GM21367 (cell line): ENCODE measurements around the gene ALOXE3.

Source experiments
- ATAC-seq: cut with Tn5 transposase; IDR thresholded peaks from one replicate; pipeline ENCODE4 v1.9.1; 2021; ENCODE audit not compliant: unreplicated experiment

Gene ALOXE3

DNA sequence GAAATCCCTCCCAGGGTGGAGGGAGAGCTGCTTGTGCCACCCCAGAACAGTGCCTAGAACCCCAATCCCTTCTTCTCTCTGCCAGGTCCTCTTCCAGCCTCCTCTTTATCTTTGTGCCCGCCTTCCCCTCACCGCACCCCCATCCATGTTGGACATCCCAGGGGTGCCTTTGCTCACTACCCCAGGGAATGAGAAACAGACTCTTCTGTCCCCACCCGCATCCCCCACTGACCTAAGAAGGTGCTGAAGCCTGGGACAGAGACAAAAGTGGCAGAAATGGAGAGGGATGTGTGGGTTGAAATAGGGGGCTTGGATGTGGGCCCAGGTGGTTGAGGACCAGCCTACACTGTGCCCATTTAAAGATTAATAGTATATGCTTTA lies 62.5 kb downstream of the ALOXE3 start:
- no peak for ATAC-seq

DNA sequence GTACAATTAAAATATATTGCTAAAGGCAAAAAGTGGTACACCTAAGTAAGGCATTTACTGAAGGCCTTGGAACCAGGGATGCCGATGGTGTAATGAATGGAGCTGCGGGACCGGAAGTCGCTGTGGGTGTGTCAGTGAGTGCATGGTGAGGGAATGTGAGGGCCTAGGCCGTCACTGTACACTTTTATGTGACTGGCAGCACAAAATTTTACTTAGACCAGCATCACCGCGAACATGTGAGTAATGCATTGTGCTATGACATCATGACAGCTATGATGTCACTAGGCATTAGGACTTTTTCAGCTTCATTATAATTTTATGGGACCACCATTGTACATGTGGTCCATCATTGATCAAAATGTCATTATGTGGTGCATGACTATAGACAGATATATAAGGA lies 64.7 kb downstream of the ALOXE3 start:
- no peak for ATAC-seq

DNA sequence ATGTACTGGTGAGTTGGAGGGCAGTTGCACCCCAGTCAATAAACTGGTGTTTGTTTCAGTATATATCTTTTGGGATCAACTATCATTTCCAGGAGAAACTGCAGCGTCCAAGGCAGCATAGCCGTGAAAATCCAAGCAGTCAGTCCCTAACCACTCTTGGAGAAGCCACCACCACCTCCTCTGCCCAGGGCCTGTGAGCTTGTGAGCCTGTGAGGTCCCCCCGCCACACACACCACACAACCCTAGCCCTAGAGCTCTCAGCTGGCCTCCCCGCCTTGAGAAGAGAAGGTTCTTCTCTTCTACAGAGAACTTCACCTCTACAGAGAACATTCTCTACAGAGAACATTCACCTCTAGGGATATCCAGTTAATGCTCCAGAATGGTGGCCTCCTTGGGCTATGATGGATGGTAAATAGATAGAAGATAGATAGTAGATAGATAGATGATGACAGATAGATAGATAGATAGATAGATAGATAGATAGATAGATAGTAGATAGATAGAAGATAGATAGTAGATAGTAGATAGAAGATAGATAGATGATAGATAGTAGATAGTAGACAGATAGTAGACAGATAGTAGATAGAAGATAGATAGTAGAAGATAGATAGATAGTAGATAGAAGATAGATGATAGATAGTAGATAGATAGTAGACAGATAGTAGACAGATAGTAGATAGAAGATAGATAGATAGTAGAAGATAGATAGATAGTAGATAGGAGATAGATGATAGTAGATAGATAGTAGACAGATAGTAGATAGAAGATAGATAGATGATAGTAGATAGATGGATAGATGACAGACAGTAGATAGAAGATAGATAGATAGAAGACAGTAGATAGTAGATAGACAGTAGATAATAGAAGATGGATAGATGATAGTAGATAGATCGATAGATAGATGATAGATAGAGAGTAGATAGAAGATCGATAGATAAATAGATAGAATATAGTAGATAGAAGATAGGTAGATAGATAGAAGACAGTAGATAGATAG lies 65.8 kb downstream of the ALOXE3 start:
- ATAC-seq: no peak

DNA sequence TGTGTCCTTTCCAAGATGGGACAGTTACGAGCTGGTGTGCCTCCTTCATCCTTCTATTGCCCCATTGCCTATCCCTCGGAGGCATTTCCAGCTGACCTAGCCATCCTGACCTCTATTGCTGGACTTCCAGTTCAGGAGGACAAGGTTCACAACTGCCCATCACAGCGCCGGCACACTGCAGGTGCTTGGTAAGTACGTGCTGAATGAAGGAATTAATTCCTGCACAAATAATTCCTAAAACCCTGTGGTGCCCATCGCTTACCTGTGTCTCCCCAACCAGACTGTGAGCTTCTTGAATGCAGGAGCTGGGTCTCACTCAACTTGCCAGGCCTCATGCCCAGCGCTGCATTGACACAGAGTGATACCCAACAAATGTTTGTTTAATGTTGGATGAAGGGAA lies 66.5 kb downstream of the ALOXE3 start:
- ATAC-seq: no peak

DNA sequence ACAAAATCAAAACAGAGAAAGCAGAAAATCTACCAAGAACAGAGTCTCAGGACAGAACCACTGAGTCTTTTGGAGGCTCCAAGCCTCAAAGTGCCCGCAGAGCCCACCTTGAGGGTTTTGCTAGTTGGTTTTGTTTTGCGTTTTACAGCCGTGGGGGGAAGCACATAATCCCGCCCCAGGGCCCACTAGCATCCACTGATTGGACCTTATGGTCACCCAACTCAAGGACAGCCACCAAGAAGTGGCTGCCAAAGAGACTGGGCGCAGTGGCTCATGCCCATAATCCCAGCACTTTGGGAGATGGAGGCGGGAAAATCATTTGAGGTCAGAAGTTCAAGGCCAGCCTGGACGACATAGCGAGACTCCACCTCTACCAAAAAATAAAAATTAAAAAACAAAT lies 69.6 kb downstream of the ALOXE3 start:
- ATAC-seq: no peak

DNA sequence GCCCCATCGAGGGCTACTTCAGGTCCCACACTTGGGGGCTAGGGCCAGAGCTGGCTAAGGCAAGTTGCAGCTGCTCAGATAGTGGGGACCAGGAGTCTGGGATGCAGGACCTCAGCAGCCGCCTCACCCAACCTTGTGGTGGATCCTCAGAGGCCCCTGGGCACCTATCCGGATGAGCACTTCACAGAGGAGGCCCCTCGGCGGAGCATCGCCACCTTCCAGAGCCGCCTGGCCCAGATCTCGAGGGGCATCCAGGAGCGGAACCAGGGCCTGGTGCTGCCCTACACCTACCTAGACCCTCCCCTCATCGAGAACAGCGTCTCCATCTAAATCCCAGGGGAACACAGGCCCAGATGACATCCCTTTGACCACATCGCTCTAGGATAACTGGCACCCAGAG lies 70.1 kb downstream of the ALOXE3 start:
- ATAC-seq: no peak

DNA sequence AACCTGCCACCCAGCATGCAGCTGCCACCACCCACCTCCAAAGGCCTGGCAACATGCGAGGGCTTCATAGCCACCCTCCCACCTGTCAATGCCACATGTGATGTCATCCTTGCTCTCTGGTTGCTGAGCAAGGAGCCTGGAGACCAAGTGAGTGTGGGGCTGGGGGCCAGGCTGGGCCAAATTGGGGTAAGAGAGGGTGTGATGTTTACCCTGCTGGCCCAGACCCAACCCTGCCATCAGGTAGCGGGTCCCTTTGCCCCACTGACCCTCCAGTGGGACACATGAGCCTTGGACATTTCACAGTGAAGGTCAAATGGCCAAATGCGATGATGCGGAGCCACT lies 70.6 kb downstream of the ALOXE3 start:
- ATAC-seq: no peak

DNA sequence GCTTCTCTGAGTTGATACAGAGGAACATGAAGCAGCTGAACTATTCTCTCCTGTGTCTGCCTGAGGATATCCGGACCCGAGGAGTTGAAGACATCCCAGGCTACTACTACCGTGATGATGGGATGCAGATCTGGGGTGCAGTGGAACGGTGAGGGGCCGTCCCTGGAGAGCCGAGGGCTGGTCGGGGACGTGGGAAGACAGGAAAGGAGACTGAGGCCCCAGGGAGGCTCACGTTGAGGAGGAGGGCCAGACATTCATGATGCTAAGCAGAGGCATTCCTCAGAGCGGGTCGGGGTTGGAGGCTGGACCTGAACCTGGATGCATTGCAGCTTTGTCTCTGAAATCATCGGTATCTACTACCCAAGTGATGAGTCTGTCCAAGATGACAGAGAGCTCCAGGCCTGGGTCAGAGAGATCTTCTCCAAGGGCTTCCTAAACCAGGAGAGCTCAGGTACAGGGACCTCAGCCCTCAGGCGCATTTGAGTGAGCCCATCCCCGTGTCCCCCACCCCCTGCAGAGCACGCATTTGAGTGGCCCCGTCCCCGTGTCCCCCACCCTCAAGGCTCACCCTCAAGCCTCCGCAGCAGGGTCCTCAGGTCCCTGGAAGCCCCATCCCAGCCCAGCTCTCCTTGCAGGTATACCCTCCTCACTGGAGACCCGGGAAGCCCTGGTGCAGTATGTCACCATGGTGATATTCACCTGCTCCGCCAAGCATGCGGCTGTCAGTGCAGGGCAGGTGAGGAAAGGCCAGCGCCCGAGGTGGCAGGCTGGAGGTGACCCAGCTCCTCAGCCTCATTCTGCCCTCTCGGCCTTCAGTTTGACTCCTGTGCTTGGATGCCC lies 71.2 kb downstream of the ALOXE3 start:
- no peak for ATAC-seq

DNA sequence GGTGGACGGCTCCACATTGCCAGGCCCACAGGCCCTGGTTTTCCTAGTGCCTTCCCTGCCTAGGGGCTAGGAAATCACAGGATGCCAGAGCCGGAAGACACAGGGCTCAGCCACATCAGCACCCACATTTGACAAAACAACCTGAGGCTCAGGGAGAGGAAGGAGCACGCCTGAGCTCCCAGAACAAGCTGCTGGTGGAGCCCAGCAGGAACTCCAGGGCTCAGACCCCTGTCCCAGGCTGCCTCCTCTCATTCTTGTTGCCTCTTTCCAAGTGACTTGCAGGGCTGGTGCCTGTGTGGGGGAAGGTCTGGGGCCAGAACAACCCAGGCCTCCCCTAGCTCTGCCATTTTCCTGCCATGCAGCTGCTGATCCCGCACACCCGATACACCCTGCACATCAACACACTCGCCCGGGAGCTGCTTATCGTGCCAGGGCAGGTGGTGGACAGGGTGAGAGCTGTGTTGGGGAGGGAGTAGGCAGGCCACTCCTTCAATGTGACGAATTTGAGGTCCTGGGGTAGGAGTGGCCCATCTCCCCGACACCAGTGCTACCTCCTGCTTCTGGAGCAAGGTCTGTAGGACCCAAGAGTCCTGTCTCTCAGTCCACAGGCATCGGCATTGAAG lies 71.9 kb downstream of the ALOXE3 start:
- ATAC-seq: no peak
